GM23338 (cell line): ENCODE data around the gene PACSIN3. TPM values are rescaled to one million over a fixed set of nuclear protein-coding genes. Genes with fewer than 3 reads are reported as not detected.

Experiments
- ATAC-seq: fragments of 200-7000 bp; cut with Tn5 transposase; 3 replicates; pipeline ENCODE4 v1.9.1; 2020
- DNase-seq: peaks from one replicate; pipeline ENCODE4 v3.0.0-alpha.2; 2015; ENCODE audit warnings: low spot score
- H2AFZ ChIP-seq: fragments of 200-600 bp; sonication (generic); 2 replicates; pipeline ENCODE4 v1.8.0; 2016; ENCODE audit warnings: antibody characterized with exemption, mild to moderate bottlenecking, moderate library complexity
- H3F3A ChIP-seq: fragments of 200-600 bp; sonication (generic); replicated peaks from 2 replicates; pipeline ENCODE4 v1.8.0; 2017; ENCODE audit warnings: antibody characterized with exemption, mixed run types, low read depth
- H3K27ac ChIP-seq: fragments of 200-600 bp; sonication (generic); 2 replicates; pipeline ENCODE4 v1.6.1; 2016; ENCODE audit warnings: low read depth
- H3K27me3 ChIP-seq: fragments of 200-600 bp; sonication (generic); 2 replicates; pipeline ENCODE4 v1.8.0; 2016; ENCODE audit warnings: mild to moderate bottlenecking, mixed run types, moderate library complexity; ENCODE audit not compliant: insufficient read depth
- H3K36me3 ChIP-seq: fragments of 200-600 bp; sonication (generic); 2 replicates; pipeline ENCODE4 v1.8.0; 2016; ENCODE audit warnings: mild to moderate bottlenecking; ENCODE audit not compliant: insufficient read depth
- H3K4me1 ChIP-seq: fragments of 200-600 bp; sonication (generic); 2 replicates; pipeline ENCODE4 v1.8.0; 2016; ENCODE audit warnings: mild to moderate bottlenecking, moderate library complexity; ENCODE audit not compliant: insufficient read depth
- H3K4me2 ChIP-seq: fragments of 200-600 bp; sonication (generic); 2 replicates; pipeline ENCODE4 v1.7.1; 2017; ENCODE audit warnings: mixed run types
- H3K4me3 ChIP-seq: fragments of 200-600 bp; sonication (generic); 2 replicates; pipeline ENCODE4 v1.6.1; 2016; ENCODE audit warnings: mixed run types
- H3K79me2 ChIP-seq: fragments of 200-600 bp; sonication (generic); replicated peaks from 2 replicates; pipeline ENCODE4 v1.8.0; 2017; ENCODE audit warnings: mild to moderate bottlenecking; ENCODE audit not compliant: insufficient read depth
- H3K9me2 ChIP-seq: fragments of 200-600 bp; sonication (generic); 2 replicates; pipeline ENCODE4 v1.8.0; 2017; ENCODE audit not compliant: insufficient read depth
- H4K20me1 ChIP-seq: fragments of 200-600 bp; sonication (generic); replicated peaks from 2 replicates; pipeline ENCODE4 v1.8.0; 2017; ENCODE audit warnings: mild to moderate bottlenecking; ENCODE audit not compliant: insufficient read depth
- H3K27ac Mint-ChIP-seq: 2 replicates; pipeline ENCODE4 v1.8.0; 2020; ENCODE audit warnings: inconsistent platforms, mild to moderate bottlenecking, moderate library complexity, mixed read lengths
- H3K27me3 Mint-ChIP-seq: 3 replicates; pipeline ENCODE4 v1.8.0; 2022; ENCODE audit warnings: low read depth, mild to moderate bottlenecking, moderate library complexity, mixed read lengths, inconsistent platforms; ENCODE audit not compliant: insufficient read depth, poor library complexity
- H3K36me3 Mint-ChIP-seq: 3 replicates; pipeline ENCODE4 v1.8.0; 2021; ENCODE audit warnings: low read depth, mild to moderate bottlenecking, inconsistent platforms, moderate library complexity, mixed read lengths
- H3K4me1 Mint-ChIP-seq: 3 replicates; pipeline ENCODE4 v1.8.0; 2020; ENCODE audit warnings: mild to moderate bottlenecking, inconsistent platforms, mixed read lengths
- H3K4me3 Mint-ChIP-seq: 3 replicates; pipeline ENCODE4 v1.8.0; 2021; ENCODE audit warnings: moderate library complexity, mild to moderate bottlenecking, inconsistent platforms, mixed read lengths
- H3K9me3 Mint-ChIP-seq: 3 replicates; pipeline ENCODE4 v1.8.0; 2020; ENCODE audit warnings: moderate library complexity, mild to moderate bottlenecking, inconsistent platforms, mixed read lengths
- CREB1 ChIP-seq: fragments of 250-450 bp; sonication (Bioruptor Pico); IDR thresholded peaks from 2 replicates; pipeline ENCODE4 v1.5.0; 2020; ENCODE audit warnings: low read depth, mild to moderate bottlenecking, moderate library complexity
- ETS1 ChIP-seq: IDR thresholded peaks from 2 replicates; pipeline ENCODE4 v1.6.1; 2016; ENCODE audit warnings: antibody characterized with exemption
- EZH2 ChIP-seq: fragments of 200-600 bp; sonication (generic); IDR thresholded peaks from one replicate; pipeline ENCODE4 v1.8.0; 2017; ENCODE audit warnings: antibody characterized with exemption, mild to moderate bottlenecking, low read depth; ENCODE audit not compliant: unreplicated experiment
- EZH2phosphoT487 ChIP-seq: fragments of 200-600 bp; sonication (generic); IDR thresholded peaks from one replicate; pipeline ENCODE4 v1.8.1; 2018; ENCODE audit warnings: antibody characterized with exemption; ENCODE audit not compliant: unreplicated experiment
- JUNB ChIP-seq: IDR thresholded peaks from one replicate; pipeline ENCODE4 v1.6.1; 2016; ENCODE audit warnings: antibody characterized with exemption; ENCODE audit not compliant: unreplicated experiment
- NANOG ChIP-seq: IDR thresholded peaks from 2 replicates; pipeline ENCODE4 v1.6.1; 2016; ENCODE audit warnings: antibody characterized with exemption, borderline replicate concordance
- POLR2AphosphoS5 ChIP-seq: IDR thresholded peaks from 2 replicates; pipeline ENCODE4 v1.6.1; 2016; ENCODE audit warnings: antibody characterized with exemption, low read depth
- STAT1 ChIP-seq: IDR thresholded peaks from one replicate; pipeline ENCODE4 v1.6.1; 2016; ENCODE audit warnings: antibody characterized with exemption; ENCODE audit not compliant: unreplicated experiment
- ZNF114 ChIP-seq: fragments of 250-450 bp; sonication (Bioruptor Pico); IDR thresholded peaks from 2 replicates; pipeline ENCODE4 v1.5.0; 2020; ENCODE audit warnings: mild to moderate bottlenecking, moderate library complexity
- ZNF331 ChIP-seq: fragments of 250-450 bp; sonication (Bioruptor Pico); IDR thresholded peaks from 2 replicates; pipeline ENCODE4 v1.5.0; 2020; ENCODE audit warnings: low read depth, mild to moderate bottlenecking, moderate library complexity
- polyA plus RNA-seq: library from polyadenylated mRNA; unstranded; fragments of >200 nt; fragmentation: Nextera tagmentation; extraction: Ambion mirVana; gene quantifications from 2 replicates; pipeline ENCODE4 v1.2.1, GENCODE V29; 2016
- total RNA-seq: library from RNA; depleted of rRNA; stranded (reverse); fragments of >200 nt; shearing (Covaris generic); gene quantifications from 2 replicates; pipeline ENCODE4 v1.2.3, GENCODE V29; 2014
- TF ChIP-seq, protein P1 (sequence below): IDR thresholded peaks from one replicate; pipeline ENCODE4 v1.6.1; 2018; ENCODE audit warnings: antibody characterized with exemption; ENCODE audit not compliant: unreplicated experiment
- TF ChIP-seq, protein P2 (sequence below): fragments of 250-450 bp; sonication (Bioruptor Pico); IDR thresholded peaks from 2 replicates; pipeline ENCODE4 v1.5.0; 2020; ENCODE audit warnings: mild to moderate bottlenecking, moderate library complexity

The PACSIN3 gene
- total and polyA plus RNA-seq, 2 experiments from 2014 or later, result 39.6 to 72.1 TPM

DNA sequence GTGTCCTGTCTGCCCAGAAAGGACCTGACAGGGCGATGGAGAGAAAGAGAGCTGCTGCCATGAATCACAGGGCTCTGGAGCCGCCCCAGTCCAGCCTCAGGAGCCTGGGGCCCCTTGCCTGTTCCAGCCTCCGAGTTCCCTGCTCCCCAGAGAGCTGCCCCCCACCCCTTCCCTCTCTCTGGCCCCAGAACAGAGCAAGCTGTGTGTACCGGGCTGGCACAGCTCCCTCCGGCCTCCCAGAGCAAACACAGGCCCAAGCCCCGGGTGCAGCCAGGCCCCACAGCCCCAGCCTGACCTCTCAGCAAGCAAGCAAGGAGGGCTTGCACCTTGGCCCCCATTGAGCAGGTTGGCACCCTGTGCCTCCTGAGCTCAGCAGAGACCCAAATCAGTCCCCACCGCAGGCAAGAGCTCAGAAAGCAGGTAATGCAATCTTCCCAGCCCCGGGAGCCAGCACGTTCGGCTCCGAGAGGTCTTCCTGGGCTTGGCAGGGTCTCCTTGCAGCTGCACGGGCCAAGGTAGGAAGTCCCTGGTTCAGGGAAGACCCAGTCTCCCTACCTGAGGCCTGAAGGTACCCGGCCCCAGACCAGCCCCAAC, 1.4 kb downstream of the PACSIN3 start (continued):
- no peak for TF ChIP-seq ETS1
- no peak for TF ChIP-seq POLR2AphosphoS5
- TF ChIP-seq ZNF331, result no peak
- no peak for TF ChIP-seq JUNB
- no peak for TF ChIP-seq CREB1
- TF ChIP-seq EZH2phosphoT487, result no peak
- TF ChIP-seq NANOG, result no peak
- TF ChIP-seq EZH2, result no peak
- no peak for TF ChIP-seq ZNF114 (CRISPR knock-in tag)

DNA sequence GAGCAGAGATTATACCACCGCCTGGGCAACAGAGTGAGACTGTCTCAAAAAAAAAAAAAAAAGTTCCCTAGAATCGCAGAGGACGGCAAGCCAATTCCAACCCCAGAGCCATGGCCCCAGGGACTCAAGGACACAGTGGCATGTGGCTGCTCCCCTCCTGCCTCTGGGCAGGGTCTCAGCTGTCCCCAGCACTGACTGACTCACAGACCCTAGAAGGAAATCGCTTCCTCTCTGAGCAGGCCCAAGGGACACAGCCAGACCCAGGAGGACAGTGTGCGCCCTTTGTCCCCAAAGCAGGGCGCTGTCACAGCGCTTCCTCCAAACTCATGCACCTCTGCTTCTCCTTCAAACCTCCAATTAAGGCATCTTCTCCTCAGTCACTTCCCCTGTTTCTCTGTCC, 2.3 kb downstream of the PACSIN3 start:
- H2AFZ ChIP-seq, result no peak overlapping the region
- H3K4me2 ChIP-seq, result peak overlapping the region; percentile 99; the same call in 1 of the 2 replicates
- H3K27me3 ChIP-seq, result peaks cover 14% of the 10 kb centered on the region
- Mint-ChIP-seq H3K9me3 (no peaks in the 10 kb centered on the region), H3K27ac (no peak overlapping the region; the same call in 1 of the 2 replicates), H3K4me1 (peaks cover 20% of the 10 kb centered on the region), H3K36me3 (peaks cover 8% of the 10 kb centered on the region; the same call in 1 of the 3 replicates), H3K27me3 (peaks cover 21% of the 10 kb centered on the region), H3K4me3 (peak overlapping the region; percentile 85; the same call in 1 of the 3 replicates)
- peak overlapping the region; percentile 96; the same call in 1 of the 2 replicates for H3K4me3 ChIP-seq
- H3K79me2 ChIP-seq, result peaks cover 24% of the 10 kb centered on the region
- H3K9me2 ChIP-seq, result no peaks in the 10 kb centered on the region
- no peaks in the 10 kb centered on the region; the same call in 1 of the 2 replicates for H4K20me1 ChIP-seq
- no peak overlapping the region for H3K27ac ChIP-seq
- H3F3A ChIP-seq, result peaks cover 27% of the 10 kb centered on the region
- DNase-seq, result no peak
- ATAC-seq, result no peak
- no peaks in the 10 kb centered on the region for H3K36me3 ChIP-seq
- H3K4me1 ChIP-seq, result peaks cover 15% of the 10 kb centered on the region
- TF ChIP-seq STAT1 (no peak), EZH2 (no peak), NANOG (no peak), ETS1 (no peak), ZNF331 (no peak), POLR2AphosphoS5 (no peak), CREB1 (no peak)
- TF ChIP-seq, protein P1, sequence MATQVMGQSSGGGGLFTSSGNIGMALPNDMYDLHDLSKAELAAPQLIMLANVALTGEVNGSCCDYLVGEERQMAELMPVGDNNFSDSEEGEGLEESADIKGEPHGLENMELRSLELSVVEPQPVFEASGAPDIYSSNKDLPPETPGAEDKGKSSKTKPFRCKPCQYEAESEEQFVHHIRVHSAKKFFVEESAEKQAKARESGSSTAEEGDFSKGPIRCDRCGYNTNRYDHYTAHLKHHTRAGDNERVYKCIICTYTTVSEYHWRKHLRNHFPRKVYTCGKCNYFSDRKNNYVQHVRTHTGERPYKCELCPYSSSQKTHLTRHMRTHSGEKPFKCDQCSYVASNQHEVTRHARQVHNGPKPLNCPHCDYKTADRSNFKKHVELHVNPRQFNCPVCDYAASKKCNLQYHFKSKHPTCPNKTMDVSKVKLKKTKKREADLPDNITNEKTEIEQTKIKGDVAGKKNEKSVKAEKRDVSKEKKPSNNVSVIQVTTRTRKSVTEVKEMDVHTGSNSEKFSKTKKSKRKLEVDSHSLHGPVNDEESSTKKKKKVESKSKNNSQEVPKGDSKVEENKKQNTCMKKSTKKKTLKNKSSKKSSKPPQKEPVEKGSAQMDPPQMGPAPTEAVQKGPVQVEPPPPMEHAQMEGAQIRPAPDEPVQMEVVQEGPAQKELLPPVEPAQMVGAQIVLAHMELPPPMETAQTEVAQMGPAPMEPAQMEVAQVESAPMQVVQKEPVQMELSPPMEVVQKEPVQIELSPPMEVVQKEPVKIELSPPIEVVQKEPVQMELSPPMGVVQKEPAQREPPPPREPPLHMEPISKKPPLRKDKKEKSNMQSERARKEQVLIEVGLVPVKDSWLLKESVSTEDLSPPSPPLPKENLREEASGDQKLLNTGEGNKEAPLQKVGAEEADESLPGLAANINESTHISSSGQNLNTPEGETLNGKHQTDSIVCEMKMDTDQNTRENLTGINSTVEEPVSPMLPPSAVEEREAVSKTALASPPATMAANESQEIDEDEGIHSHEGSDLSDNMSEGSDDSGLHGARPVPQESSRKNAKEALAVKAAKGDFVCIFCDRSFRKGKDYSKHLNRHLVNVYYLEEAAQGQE, result no peak
- TF ChIP-seq, protein P2, sequence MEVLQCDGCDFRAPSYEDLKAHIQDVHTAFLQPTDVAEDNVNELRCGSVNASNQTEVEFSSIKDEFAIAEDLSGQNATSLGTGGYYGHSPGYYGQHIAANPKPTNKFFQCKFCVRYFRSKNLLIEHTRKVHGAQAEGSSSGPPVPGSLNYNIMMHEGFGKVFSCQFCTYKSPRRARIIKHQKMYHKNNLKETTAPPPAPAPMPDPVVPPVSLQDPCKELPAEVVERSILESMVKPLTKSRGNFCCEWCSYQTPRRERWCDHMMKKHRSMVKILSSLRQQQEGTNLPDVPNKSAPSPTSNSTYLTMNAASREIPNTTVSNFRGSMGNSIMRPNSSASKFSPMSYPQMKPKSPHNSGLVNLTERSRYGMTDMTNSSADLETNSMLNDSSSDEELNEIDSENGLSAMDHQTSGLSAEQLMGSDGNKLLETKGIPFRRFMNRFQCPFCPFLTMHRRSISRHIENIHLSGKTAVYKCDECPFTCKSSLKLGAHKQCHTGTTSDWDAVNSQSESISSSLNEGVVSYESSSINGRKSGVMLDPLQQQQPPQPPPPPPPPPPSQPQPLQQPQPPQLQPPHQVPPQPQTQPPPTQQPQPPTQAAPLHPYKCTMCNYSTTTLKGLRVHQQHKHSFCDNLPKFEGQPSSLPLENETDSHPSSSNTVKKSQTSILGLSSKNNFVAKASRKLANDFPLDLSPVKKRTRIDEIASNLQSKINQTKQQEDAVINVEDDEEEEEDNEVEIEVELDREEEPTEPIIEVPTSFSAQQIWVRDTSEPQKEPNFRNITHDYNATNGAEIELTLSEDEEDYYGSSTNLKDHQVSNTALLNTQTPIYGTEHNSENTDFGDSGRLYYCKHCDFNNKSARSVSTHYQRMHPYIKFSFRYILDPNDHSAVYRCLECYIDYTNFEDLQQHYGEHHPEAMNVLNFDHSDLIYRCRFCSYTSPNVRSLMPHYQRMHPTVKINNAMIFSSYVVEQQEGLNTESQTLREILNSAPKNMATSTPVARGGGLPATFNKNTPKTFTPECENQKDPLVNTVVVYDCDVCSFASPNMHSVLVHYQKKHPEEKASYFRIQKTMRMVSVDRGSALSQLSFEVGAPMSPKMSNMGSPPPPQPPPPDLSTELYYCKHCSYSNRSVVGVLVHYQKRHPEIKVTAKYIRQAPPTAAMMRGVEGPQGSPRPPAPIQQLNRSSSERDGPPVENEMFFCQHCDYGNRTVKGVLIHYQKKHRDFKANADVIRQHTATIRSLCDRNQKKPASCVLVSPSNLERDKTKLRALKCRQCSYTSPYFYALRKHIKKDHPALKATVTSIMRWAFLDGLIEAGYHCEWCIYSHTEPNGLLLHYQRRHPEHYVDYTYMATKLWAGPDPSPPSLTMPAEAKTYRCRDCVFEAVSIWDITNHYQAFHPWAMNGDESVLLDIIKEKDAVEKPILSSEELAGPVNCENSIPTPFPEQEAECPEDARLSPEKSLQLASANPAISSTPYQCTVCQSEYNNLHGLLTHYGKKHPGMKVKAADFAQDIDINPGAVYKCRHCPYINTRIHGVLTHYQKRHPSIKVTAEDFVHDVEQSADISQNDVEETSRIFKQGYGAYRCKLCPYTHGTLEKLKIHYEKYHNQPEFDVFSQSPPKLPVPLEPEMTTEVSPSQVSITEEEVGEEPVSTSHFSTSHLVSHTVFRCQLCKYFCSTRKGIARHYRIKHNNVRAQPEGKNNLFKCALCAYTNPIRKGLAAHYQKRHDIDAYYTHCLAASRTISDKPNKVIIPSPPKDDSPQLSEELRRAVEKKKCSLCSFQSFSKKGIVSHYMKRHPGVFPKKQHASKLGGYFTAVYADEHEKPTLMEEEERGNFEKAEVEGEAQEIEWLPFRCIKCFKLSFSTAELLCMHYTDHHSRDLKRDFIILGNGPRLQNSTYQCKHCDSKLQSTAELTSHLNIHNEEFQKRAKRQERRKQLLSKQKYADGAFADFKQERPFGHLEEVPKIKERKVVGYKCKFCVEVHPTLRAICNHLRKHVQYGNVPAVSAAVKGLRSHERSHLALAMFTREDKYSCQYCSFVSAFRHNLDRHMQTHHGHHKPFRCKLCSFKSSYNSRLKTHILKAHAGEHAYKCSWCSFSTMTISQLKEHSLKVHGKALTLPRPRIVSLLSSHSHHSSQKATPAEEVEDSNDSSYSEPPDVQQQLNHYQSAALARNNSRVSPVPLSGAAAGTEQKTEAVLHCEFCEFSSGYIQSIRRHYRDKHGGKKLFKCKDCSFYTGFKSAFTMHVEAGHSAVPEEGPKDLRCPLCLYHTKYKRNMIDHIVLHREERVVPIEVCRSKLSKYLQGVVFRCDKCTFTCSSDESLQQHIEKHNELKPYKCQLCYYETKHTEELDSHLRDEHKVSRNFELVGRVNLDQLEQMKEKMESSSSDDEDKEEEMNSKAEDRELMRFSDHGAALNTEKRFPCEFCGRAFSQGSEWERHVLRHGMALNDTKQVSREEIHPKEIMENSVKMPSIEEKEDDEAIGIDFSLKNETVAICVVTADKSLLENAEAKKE (CRISPR knock-in tag), result no peak
